ENCODE data around the gene UBA3. TPM values are rescaled to one million over a fixed set of nuclear protein-coding genes. Genes with fewer than 3 reads are reported as not detected.

The UBA3 gene
- total RNA-seq, result 113 and 117 TPM in 2 replicates

- no peaks in the 10 kb centered on the region for H3K27me3 Mint-ChIP-seq (ENCODE audit: insufficient read depth)
- peaks cover 70% of the 10 kb centered on the region for H3K4me1 Mint-ChIP-seq (ENCODE audit: low read depth)
- intact Hi-C loops (cut with micrococcal nuclease), result loop anchor here (1.0 to 10.0 kb wide), 5 partner anchors 14 to 2004 kb away; partner anchors contain the start of gene EOGT
- peak within 1 kb of the TSS; percentile 94 for H3K27ac Mint-ChIP-seq
- H3K4me3 Mint-ChIP-seq, result peak within 1 kb of the TSS; percentile 89
- peak; percentile 85 for DNase-seq (ENCODE audit: low spot score)
- peaks cover 17% of the 10 kb centered on the region for H3K36me3 Mint-ChIP-seq (ENCODE audit: low read depth)
- H3K9me3 Mint-ChIP-seq, result no peaks in the 10 kb centered on the region
These were observed at the start of gene UBA3 for GRCh38 chr3:69080233-69080920. TSS of gene UBA3 (minus strand) at chr3:69080365. CDS start at chr3:69080353, 12 bp downstream.

- Mint-ChIP-seq H3K4me3 (no peak overlapping the region), H3K9me3 (no peaks in the 10 kb centered on the region), H3K27me3 (ENCODE audit: insufficient read depth) (no peaks in the 10 kb centered on the region), H3K27ac (no peak overlapping the region), H3K36me3 (ENCODE audit: low read depth) (peaks cover 1% of the 10 kb centered on the region), H3K4me1 (ENCODE audit: low read depth) (no peaks in the 10 kb centered on the region)
- no peak for DNase-seq (ENCODE audit: low spot score)
- intact Hi-C loops (cut with micrococcal nuclease), result no loop called here
These were observed 49.4 kb upstream of the UBA3 start for GRCh38 chr3:69129531-69129930.

GRCh38 chr3:69128509-69128908, 48.3 kb upstream of the UBA3 start:
- peaks cover 1% of the 10 kb centered on the region for H3K36me3 Mint-ChIP-seq (ENCODE audit: low read depth)
- H3K27ac Mint-ChIP-seq, result no peak overlapping the region
- H3K4me3 Mint-ChIP-seq, result no peak overlapping the region
- intact Hi-C loops (cut with micrococcal nuclease), result no loop called here
- no peaks in the 10 kb centered on the region for H3K4me1 Mint-ChIP-seq (ENCODE audit: low read depth)
- peaks cover 4% of the 10 kb centered on the region for H3K27me3 Mint-ChIP-seq (ENCODE audit: insufficient read depth)
- H3K9me3 Mint-ChIP-seq, result no peaks in the 10 kb centered on the region
- no peak for DNase-seq (ENCODE audit: low spot score)

- intact Hi-C loops (cut with micrococcal nuclease), result no loop called here
- H3K4me3 Mint-ChIP-seq, result no peak overlapping the region
- no peak overlapping the region for H3K27ac Mint-ChIP-seq
- peaks cover 4% of the 10 kb centered on the region for H3K27me3 Mint-ChIP-seq (ENCODE audit: insufficient read depth)
- peaks cover 1% of the 10 kb centered on the region for H3K36me3 Mint-ChIP-seq (ENCODE audit: low read depth)
- no peak for DNase-seq (ENCODE audit: low spot score)
- no peaks in the 10 kb centered on the region for H3K9me3 Mint-ChIP-seq
- no peaks in the 10 kb centered on the region for H3K4me1 Mint-ChIP-seq (ENCODE audit: low read depth)
These were observed 46.8 kb upstream of the UBA3 start for GRCh38 chr3:69126999-69127398.

GRCh38 chr3:69126216-69126615, 46.1 kb upstream of the UBA3 start:
- no peaks in the 10 kb centered on the region for H3K36me3 Mint-ChIP-seq (ENCODE audit: low read depth)
- intact Hi-C loops (cut with micrococcal nuclease), result no loop called here
- peaks cover under 1% of the 10 kb centered on the region for H3K4me1 Mint-ChIP-seq (ENCODE audit: low read depth)
- no peak overlapping the region for H3K4me3 Mint-ChIP-seq
- peaks cover 7% of the 10 kb centered on the region for H3K27me3 Mint-ChIP-seq (ENCODE audit: insufficient read depth)
- no peaks in the 10 kb centered on the region for H3K9me3 Mint-ChIP-seq
- no peak for DNase-seq (ENCODE audit: low spot score)
- H3K27ac Mint-ChIP-seq, result no peak overlapping the region

GRCh38 chr3:69122403-69122802, 42.2 kb upstream of the UBA3 start, which contains the start of gene LMOD3:
TSS of gene LMOD3 (minus strand) at chr3:69122595. CDS start at chr3:69122386, 209 bp downstream.
- Mint-ChIP-seq H3K27me3 (ENCODE audit: insufficient read depth) (peaks cover 7% of the 10 kb centered on the region), H3K4me3 (no peak within 1 kb of the TSS), H3K9me3 (no peaks in the 10 kb centered on the region), H3K27ac (no peak within 1 kb of the TSS), H3K4me1 (ENCODE audit: low read depth) (peaks cover 7% of the 10 kb centered on the region), H3K36me3 (ENCODE audit: low read depth) (no peaks in the 10 kb centered on the region)
- no peak for DNase-seq (ENCODE audit: low spot score)
- intact Hi-C loops (cut with micrococcal nuclease), result loop anchor here (5.0 kb wide), 1 partner anchor 825 kb away; no protein-coding TSS in a partner anchor

- no peak overlapping the region for H3K27ac Mint-ChIP-seq
- H3K9me3 Mint-ChIP-seq, result no peaks in the 10 kb centered on the region
- intact Hi-C loops (cut with micrococcal nuclease), result loop anchor here (1.0 to 5.0 kb wide), 6 partner anchors 39 to 825 kb away; no protein-coding TSS in a partner anchor
- no peak overlapping the region for H3K4me3 Mint-ChIP-seq
- H3K27me3 Mint-ChIP-seq (ENCODE audit: insufficient read depth), result peaks cover 7% of the 10 kb centered on the region
- H3K4me1 Mint-ChIP-seq (ENCODE audit: low read depth), result peaks cover 7% of the 10 kb centered on the region
- no peak for DNase-seq (ENCODE audit: low spot score)
- no peaks in the 10 kb centered on the region for H3K36me3 Mint-ChIP-seq (ENCODE audit: low read depth)
These were observed 41.8 kb upstream of the UBA3 start for GRCh38 chr3:69121950-69122349.

GRCh38 chr3:69121513-69121912, 41.3 kb upstream of the UBA3 start:
- H3K27me3 Mint-ChIP-seq (ENCODE audit: insufficient read depth), result peaks cover 7% of the 10 kb centered on the region
- H3K9me3 Mint-ChIP-seq, result no peaks in the 10 kb centered on the region
- no peak overlapping the region for H3K27ac Mint-ChIP-seq
- no peak for DNase-seq (ENCODE audit: low spot score)
- no peaks in the 10 kb centered on the region for H3K36me3 Mint-ChIP-seq (ENCODE audit: low read depth)
- intact Hi-C loops (cut with micrococcal nuclease), result loop anchor here (1.0 to 5.0 kb wide), 6 partner anchors 40 to 826 kb away; no protein-coding TSS in a partner anchor
- H3K4me1 Mint-ChIP-seq (ENCODE audit: low read depth), result peaks cover 7% of the 10 kb centered on the region
- H3K4me3 Mint-ChIP-seq, result no peak overlapping the region

GRCh38 chr3:69120879-69121464, 40.8 kb upstream of the UBA3 start:
- Mint-ChIP-seq H3K27me3 (ENCODE audit: insufficient read depth) (peaks cover 7% of the 10 kb centered on the region), H3K27ac (no peak overlapping the region), H3K4me3 (no peak overlapping the region), H3K4me1 (ENCODE audit: low read depth) (peaks cover 7% of the 10 kb centered on the region), H3K36me3 (ENCODE audit: low read depth) (no peaks in the 10 kb centered on the region), H3K9me3 (no peaks in the 10 kb centered on the region)
- intact Hi-C loops (cut with micrococcal nuclease), result loop anchor here (1.0 to 5.0 kb wide), 6 partner anchors 40 to 826 kb away; no protein-coding TSS in a partner anchor
- DNase-seq (ENCODE audit: low spot score), result peak; percentile 71

- intact Hi-C loops (cut with micrococcal nuclease), result loop anchor here (5.0 kb wide), 1 partner anchor 828 kb away; no protein-coding TSS in a partner anchor
- DNase-seq (ENCODE audit: low spot score), result no peak
- Mint-ChIP-seq H3K27me3 (ENCODE audit: insufficient read depth) (peaks cover 7% of the 10 kb centered on the region), H3K4me3 (no peak overlapping the region), H3K27ac (no peak overlapping the region), H3K36me3 (ENCODE audit: low read depth) (no peaks in the 10 kb centered on the region), H3K4me1 (ENCODE audit: low read depth) (peaks cover 7% of the 10 kb centered on the region), H3K9me3 (no peaks in the 10 kb centered on the region)
These were observed 39.5 kb upstream of the UBA3 start for GRCh38 chr3:69119681-69120080.

- H3K36me3 Mint-ChIP-seq (ENCODE audit: low read depth), result no peaks in the 10 kb centered on the region
- intact Hi-C loops (cut with micrococcal nuclease), result no loop called here
- H3K9me3 Mint-ChIP-seq, result no peaks in the 10 kb centered on the region
- H3K4me3 Mint-ChIP-seq, result no peak overlapping the region
- H3K4me1 Mint-ChIP-seq (ENCODE audit: low read depth), result peaks cover 7% of the 10 kb centered on the region
- DNase-seq (ENCODE audit: low spot score), result no peak
- H3K27me3 Mint-ChIP-seq (ENCODE audit: insufficient read depth), result peaks cover 7% of the 10 kb centered on the region
- H3K27ac Mint-ChIP-seq, result no peak overlapping the region
These were observed 39.0 kb upstream of the UBA3 start for GRCh38 chr3:69119138-69119537.

- H3K36me3 Mint-ChIP-seq (ENCODE audit: low read depth), result no peaks in the 10 kb centered on the region
- H3K27me3 Mint-ChIP-seq (ENCODE audit: insufficient read depth), result peaks cover 3% of the 10 kb centered on the region
- DNase-seq (ENCODE audit: low spot score), result no peak
- H3K4me3 Mint-ChIP-seq, result no peak overlapping the region
- intact Hi-C loops (cut with micrococcal nuclease), result no loop called here
- H3K9me3 Mint-ChIP-seq, result no peaks in the 10 kb centered on the region
- H3K27ac Mint-ChIP-seq, result no peak overlapping the region
- peaks cover 11% of the 10 kb centered on the region for H3K4me1 Mint-ChIP-seq (ENCODE audit: low read depth)
These were observed 38.4 kb upstream of the UBA3 start for GRCh38 chr3:69118555-69118954.

- H3K4me3 Mint-ChIP-seq, result no peak overlapping the region
- peaks cover 2% of the 10 kb centered on the region for H3K36me3 Mint-ChIP-seq (ENCODE audit: low read depth)
- no peak overlapping the region for H3K27ac Mint-ChIP-seq
- DNase-seq (ENCODE audit: low spot score), result no peak
- peaks cover 13% of the 10 kb centered on the region for H3K4me1 Mint-ChIP-seq (ENCODE audit: low read depth)
- H3K27me3 Mint-ChIP-seq (ENCODE audit: insufficient read depth), result peaks cover 2% of the 10 kb centered on the region
- H3K9me3 Mint-ChIP-seq, result no peaks in the 10 kb centered on the region
- intact Hi-C loops (cut with micrococcal nuclease), result no loop called here
These were observed 36.7 kb upstream of the UBA3 start for GRCh38 chr3:69116897-69117296.

Data from activated T-helper 1 cell treated with anti-CD3 and anti-CD28 coated beads, Interleukin-12 subunit alpha, Interleukin-12 subunit beta, Interleukin-2, Interleukin-4 antibody, amounts not matched to agents 30 ng/mL and 10 ng/mL and 1 ng/mL, durations not matched to agents 14 hours and 24 hours and 36 hours (primary cell).